Caco-2 (cell line): ENCODE results near the gene NR2F1. TPM values are rescaled to one million over a fixed set of nuclear protein-coding genes. Genes with fewer than 3 reads are reported as not detected.
A peak's percentile ranks its signal among the peaks of the same experiment; 100 is the strongest.

Experiments
- BruUV-seq: library from RNA; stranded (reverse); fragments of 400-500 nt; replicated peaks from 2 replicates; lab custom pipeline; 2021; lab: Mats Ljungman, UMichigan
- CTCF ChIA-PET: fragments of 300-600 bp; sonication (Branson Sonifier 250); formaldehyde crosslinking; loops from one replicate; lab custom pipeline; 2022; ENCODE audit warnings: antibody characterized with exemption; lab: Charles Lee
- POLR2A ChIA-PET: fragments of 300-600 bp; sonication (Branson Sonifier 250); formaldehyde crosslinking; loops from one replicate; lab custom pipeline; 2022; ENCODE audit warnings: antibody characterized with exemption; lab: Charles Lee
- DNase-seq, 2 experiments: peaks; one replicate each; pipeline versions ENCODE4 v3.0.0 to v3.0.0-alpha.2; 2020 to 2022
- H3K27me3 ChIP-seq: replicated peaks from 2 replicates; pipeline ENCODE4 v1.6.0; 2011; ENCODE audit warnings: low read length; ENCODE audit not compliant: control insufficient read depth, insufficient read depth
- H3K36me3 ChIP-seq: 2 replicates; pipeline ENCODE4 v1.5.1; 2011; ENCODE audit warnings: low read length; ENCODE audit not compliant: control insufficient read depth, insufficient read depth
- H3K4me1 ChIP-seq: fragments of 250-450 bp; sonication (Bioruptor Pico); 2 replicates; pipeline ENCODE4 v1.5.1; 2020; ENCODE audit warnings: mild to moderate bottlenecking
- H3K4me3 ChIP-seq: 2 replicates; pipeline ENCODE4 v1.5.1; 2011; ENCODE audit warnings: low read depth, mild to moderate bottlenecking, control low read depth, low read length
- H3K9me3 ChIP-seq: fragments of 250-450 bp; sonication (Bioruptor Pico); 2 replicates; pipeline ENCODE4 v1.5.1; 2020; ENCODE audit warnings: mild to moderate bottlenecking, moderate library complexity
- H3K27ac Mint-ChIP-seq: one replicate; pipeline ENCODE4 v1.8.0; 2022; ENCODE audit warnings: mixed read lengths; ENCODE audit not compliant: unreplicated experiment
- H3K27me3 Mint-ChIP-seq: one replicate; pipeline ENCODE4 v1.8.0; 2022; ENCODE audit warnings: mixed read lengths; ENCODE audit not compliant: insufficient read depth, unreplicated experiment
- H3K36me3 Mint-ChIP-seq: one replicate; pipeline ENCODE4 v1.8.0; 2022; ENCODE audit warnings: mild to moderate bottlenecking, mixed read lengths; ENCODE audit not compliant: insufficient read depth, unreplicated experiment
- H3K4me1 Mint-ChIP-seq: one replicate; pipeline ENCODE4 v1.8.0; 2022; ENCODE audit warnings: low read depth, mixed read lengths; ENCODE audit not compliant: unreplicated experiment
- H3K4me3 Mint-ChIP-seq: one replicate; pipeline ENCODE4 v1.8.0; 2022; ENCODE audit warnings: mild to moderate bottlenecking, moderate library complexity, mixed read lengths; ENCODE audit not compliant: unreplicated experiment
- H3K9me3 Mint-ChIP-seq: one replicate; pipeline ENCODE4 v1.8.0; 2022; ENCODE audit warnings: mixed read lengths; ENCODE audit not compliant: unreplicated experiment
- intact Hi-C: fragments of 100-400 bp; cut with micrococcal nuclease; formaldehyde crosslinking; loops from one replicate; pipeline ENCODE4 v1.10.0; 2022; ENCODE audit not compliant: unreplicated experiment
- total RNA-seq: library from RNA; stranded (reverse); gene quantifications from 2 replicates; pipeline ENCODE4 v1.2.3, GENCODE V29; 2022
- TF ChIP-seq, protein P1 (sequence below), 2 experiments: fragments of 200-600 bp in 1 of 2; IDR thresholded peaks; 1 replicate in 1 of 2; 2 replicates in 1 of 2; pipeline versions ENCODE4 v1.5.1 to v1.8.0; 2011 to 2022; ENCODE audit warnings: antibody characterized with exemption in 1 of 2, control low read depth in 1 of 2, inconsistent platforms in 1 of 2, low read depth in 1 of 2, low read length in 1 of 2, mild to moderate bottlenecking in 1 of 2, moderate library complexity in 1 of 2; ENCODE audit not compliant: insufficient read depth in 1 of 2, severe bottlenecking in 1 of 2, unreplicated experiment in 1 of 2

NR2F1 gene
- total RNA-seq, 1 experiment from 2014 or later, result 0.70 TPM

DNA sequence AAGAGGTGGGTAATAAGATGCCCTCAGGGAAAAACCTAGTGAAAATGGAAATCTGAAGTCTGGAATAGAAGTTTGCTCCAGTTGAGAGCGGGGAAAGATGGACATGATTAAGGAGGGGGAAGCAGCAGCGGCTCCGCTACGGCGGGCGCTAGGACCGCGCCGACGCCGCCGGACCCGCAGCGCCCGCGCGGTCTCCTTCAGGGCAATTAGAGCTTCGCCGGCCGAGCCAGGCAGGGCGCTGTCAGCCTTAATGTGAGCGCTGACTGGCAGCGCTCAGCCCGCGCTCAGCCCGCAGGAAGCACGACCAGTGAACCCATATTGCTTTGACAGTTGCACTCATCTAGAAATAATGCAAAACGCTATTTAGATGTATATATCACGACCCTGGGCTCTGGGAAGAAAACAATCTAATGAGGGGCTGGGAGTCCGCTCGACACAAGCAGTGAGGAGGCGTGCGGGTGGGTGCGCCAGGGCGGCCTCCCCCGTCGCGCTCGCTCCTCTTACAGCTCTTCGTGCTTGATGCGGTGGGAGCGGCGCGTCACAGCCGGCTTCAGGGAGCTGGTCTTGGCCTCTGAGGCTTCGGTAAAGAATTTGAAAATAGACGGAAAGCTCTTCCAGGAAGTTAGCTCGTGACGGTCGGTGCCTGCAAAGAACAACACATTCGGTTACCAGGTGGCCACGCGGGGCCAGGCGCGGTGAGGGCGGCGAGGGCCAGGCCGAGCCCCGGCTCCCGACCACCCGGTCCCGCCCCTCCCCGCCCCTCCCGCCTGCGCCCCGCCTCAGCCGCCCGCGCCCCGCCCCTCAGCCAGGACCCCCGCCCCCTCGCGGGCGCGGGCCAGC is 37.7 kb downstream of the NR2F1 start:
- TF ChIP-seq, protein P1, sequence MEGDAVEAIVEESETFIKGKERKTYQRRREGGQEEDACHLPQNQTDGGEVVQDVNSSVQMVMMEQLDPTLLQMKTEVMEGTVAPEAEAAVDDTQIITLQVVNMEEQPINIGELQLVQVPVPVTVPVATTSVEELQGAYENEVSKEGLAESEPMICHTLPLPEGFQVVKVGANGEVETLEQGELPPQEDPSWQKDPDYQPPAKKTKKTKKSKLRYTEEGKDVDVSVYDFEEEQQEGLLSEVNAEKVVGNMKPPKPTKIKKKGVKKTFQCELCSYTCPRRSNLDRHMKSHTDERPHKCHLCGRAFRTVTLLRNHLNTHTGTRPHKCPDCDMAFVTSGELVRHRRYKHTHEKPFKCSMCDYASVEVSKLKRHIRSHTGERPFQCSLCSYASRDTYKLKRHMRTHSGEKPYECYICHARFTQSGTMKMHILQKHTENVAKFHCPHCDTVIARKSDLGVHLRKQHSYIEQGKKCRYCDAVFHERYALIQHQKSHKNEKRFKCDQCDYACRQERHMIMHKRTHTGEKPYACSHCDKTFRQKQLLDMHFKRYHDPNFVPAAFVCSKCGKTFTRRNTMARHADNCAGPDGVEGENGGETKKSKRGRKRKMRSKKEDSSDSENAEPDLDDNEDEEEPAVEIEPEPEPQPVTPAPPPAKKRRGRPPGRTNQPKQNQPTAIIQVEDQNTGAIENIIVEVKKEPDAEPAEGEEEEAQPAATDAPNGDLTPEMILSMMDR (IDR thresholded peaks at IDR 0.05; ENCODE audit: insufficient read depth in 1 of 2, low read depth in 1 of 2, low read length in 1 of 2, severe bottlenecking in 1 of 2, unreplicated experiment in 1 of 2), result no peak

DNA sequence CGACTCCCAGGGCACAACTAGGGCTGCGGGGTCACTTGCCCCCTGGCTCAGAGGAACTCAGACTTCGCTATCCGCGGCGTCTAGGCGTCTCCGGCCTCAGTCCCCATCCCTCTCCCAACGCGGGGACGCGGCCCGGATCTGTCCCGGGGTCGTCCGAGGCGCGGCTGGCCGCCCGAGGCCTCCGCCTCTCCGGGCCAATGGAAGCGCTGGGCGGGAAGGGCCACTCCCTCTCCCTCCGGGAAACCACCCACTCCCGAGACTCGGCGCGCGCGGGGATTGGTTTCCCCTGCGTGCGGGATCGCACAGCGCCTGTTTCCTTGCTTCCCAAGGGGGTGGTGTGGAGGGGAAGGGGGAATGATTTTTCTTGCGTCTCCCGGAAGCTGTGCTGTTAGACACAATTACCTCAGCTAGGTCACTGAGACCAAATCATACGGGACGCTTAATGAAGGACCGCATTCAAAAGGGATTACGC is 38.3 kb downstream of the NR2F1 start:
- ChIA-PET POLR2A (no interaction called here), CTCF (interaction anchor here (1.5 kb wide), 1 partner anchor 180 kb away, joined by 6 read pairs; no protein-coding TSS in a partner anchor)
- Mint-ChIP-seq H3K4me3 (peak overlapping the region; percentile 97), H3K4me1 (peaks cover 12% of the 10 kb centered on the region), H3K27ac (peak overlapping the region; percentile 69), H3K9me3 (no peaks in the 10 kb centered on the region), H3K36me3 (peaks cover 5% of the 10 kb centered on the region), H3K27me3 (no peaks in the 10 kb centered on the region)
- H3K36me3 ChIP-seq, result no peaks in the 10 kb centered on the region
- peak overlapping the region; percentile 83 for H3K4me3 ChIP-seq
- no TSS peak for BruUV-seq
- H3K27me3 ChIP-seq, result no peaks in the 10 kb centered on the region
- no peaks in the 10 kb centered on the region for H3K4me1 ChIP-seq
- intact Hi-C loops, result loop anchor here (1.0 to 5.0 kb wide), 4 partner anchors 16 to 181 kb away; no protein-coding TSS in a partner anchor
- DNase-seq, result peak; percentile 75 to 79
- no peaks in the 10 kb centered on the region for H3K9me3 ChIP-seq
- TF ChIP-seq, protein P1 (IDR thresholded peaks at IDR 0.05; ENCODE audit: insufficient read depth in 1 of 2, low read depth in 1 of 2, low read length in 1 of 2, severe bottlenecking in 1 of 2, unreplicated experiment in 1 of 2), result no peak

More for the DNA sequence above, 37.7 kb downstream of the NR2F1 start:
- Mint-ChIP-seq H3K4me3 (peak overlapping the region; percentile 97), H3K36me3 (peaks cover 5% of the 10 kb centered on the region), H3K9me3 (no peaks in the 10 kb centered on the region), H3K27ac (peak overlapping the region; percentile 69), H3K4me1 (peaks cover 12% of the 10 kb centered on the region), H3K27me3 (no peaks in the 10 kb centered on the region)
- Histone ChIP-seq H3K4me3 (peak overlapping the region; percentile 83), H3K9me3 (no peaks in the 10 kb centered on the region), H3K36me3 (no peaks in the 10 kb centered on the region), H3K27me3 (no peaks in the 10 kb centered on the region), H3K4me1 (no peaks in the 10 kb centered on the region)
- intact Hi-C loops, result loop anchor here (1.0 to 5.0 kb wide), 5 partner anchors 17 to 182 kb away; partner anchors contain the start of gene NR2F1
- POLR2A ChIA-PET, result no interaction called here
- CTCF ChIA-PET, result interaction anchor here (0.5 to 1.5 kb wide), 3 partner anchors 14 to 274 kb away, joined by 3 to 6 read pairs (median 6); no protein-coding TSS in a partner anchor
- no TSS peak for BruUV-seq
- peak; percentile 69 to 76 for DNase-seq

DNA sequence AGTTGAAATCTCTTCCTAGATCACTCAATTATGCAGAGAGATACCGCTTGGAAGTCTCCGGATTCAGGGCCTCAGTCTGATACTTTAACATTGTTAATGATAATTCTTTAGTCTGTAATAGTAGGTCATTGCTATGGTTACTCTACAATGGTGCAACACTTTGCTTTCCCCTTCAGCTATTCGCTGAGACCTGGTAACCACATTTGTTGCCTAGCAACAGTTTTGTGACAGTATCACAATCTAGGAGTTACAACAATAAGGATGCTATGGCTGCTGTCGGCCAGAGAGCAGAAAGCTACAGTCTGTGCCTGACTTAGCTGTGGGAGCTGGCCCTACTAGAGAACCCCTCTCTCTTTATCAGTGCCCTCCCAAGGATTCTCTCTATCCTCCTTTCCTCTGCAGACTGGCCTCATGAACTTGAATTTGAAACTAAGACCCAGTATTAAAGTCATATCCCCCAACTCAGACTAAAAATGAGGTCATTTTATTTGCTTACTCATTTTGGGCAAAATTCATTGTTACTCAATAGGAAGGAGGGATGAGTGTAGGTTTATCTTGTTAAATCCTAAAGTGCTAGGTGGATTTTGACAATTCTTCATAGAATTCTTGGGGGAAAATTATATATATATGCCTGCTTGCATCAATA is 39.3 kb downstream of the NR2F1 start:
- TF ChIP-seq, protein P1 (IDR thresholded peaks at IDR 0.05; ENCODE audit: insufficient read depth in 1 of 2, low read depth in 1 of 2, low read length in 1 of 2, severe bottlenecking in 1 of 2, unreplicated experiment in 1 of 2), result no peak
- no peaks in the 10 kb centered on the region for H3K9me3 ChIP-seq
- no peaks in the 10 kb centered on the region for H3K27me3 ChIP-seq
- ChIA-PET CTCF (no interaction called here), POLR2A (no interaction called here)
- H3K27ac Mint-ChIP-seq, result no peak overlapping the region
- H3K4me1 Mint-ChIP-seq, result peaks cover 12% of the 10 kb centered on the region
- H3K27me3 Mint-ChIP-seq, result no peaks in the 10 kb centered on the region
- no peaks in the 10 kb centered on the region for H3K4me1 ChIP-seq
- peak overlapping the region; percentile 97 for H3K4me3 Mint-ChIP-seq
- peaks cover 5% of the 10 kb centered on the region for H3K36me3 Mint-ChIP-seq
- no peaks in the 10 kb centered on the region for H3K9me3 Mint-ChIP-seq
- no TSS peak for BruUV-seq
- intact Hi-C loops, result loop anchor here (5.0 kb wide), 3 partner anchors 45 to 180 kb away; no protein-coding TSS in a partner anchor
- no peaks in the 10 kb centered on the region for H3K36me3 ChIP-seq
- peak in 1 of 2 experiments; percentile 30 for DNase-seq
- H3K4me3 ChIP-seq, result no peak overlapping the region
